ENCODE data around the gene SEC16A. TPM values are rescaled to one million over a fixed set of nuclear protein-coding genes. Genes with fewer than 3 reads are reported as not detected.

Gene SEC16A
- total RNA-seq, 1 experiment from 2014 or later, result 85.8 TPM

DNA sequence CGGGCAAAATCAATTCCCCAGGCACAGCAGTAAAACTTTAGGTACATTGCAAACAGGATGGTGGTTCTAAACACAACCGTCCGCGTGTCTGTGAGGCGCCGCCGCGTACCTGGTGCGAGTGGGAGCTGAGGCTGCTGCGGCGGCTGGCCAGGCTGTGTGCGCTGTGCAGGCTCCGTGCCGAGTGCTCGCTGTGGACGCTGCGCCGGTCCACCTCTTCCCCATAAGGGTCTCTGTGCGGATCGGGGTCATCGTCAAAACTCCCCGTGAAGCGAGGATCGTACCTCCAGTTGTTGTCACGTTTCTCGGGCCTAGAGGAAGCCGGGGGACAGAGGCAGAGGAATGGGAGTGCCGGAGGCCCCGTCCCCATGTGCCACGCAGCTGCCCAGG is 16.7 kb downstream of the SEC16A start:
- DNase-seq (ENCODE audit: unreplicated experiment), result no peak
- no TSS peak for BruUV-seq (replicated peaks)
- H3K36me3 Mint-ChIP-seq (ENCODE audit: insufficient read depth, unreplicated experiment), result peaks cover 96% of the 10 kb centered on the region
- no peak overlapping the region for H3K4me3 Mint-ChIP-seq (ENCODE audit: unreplicated experiment)
- no peaks in the 10 kb centered on the region for H3K4me1 Mint-ChIP-seq (ENCODE audit: insufficient read depth, unreplicated experiment)
- H3K27me3 Mint-ChIP-seq (ENCODE audit: insufficient read depth, unreplicated experiment), result no peaks in the 10 kb centered on the region
- TF ChIP-seq, protein P1, sequence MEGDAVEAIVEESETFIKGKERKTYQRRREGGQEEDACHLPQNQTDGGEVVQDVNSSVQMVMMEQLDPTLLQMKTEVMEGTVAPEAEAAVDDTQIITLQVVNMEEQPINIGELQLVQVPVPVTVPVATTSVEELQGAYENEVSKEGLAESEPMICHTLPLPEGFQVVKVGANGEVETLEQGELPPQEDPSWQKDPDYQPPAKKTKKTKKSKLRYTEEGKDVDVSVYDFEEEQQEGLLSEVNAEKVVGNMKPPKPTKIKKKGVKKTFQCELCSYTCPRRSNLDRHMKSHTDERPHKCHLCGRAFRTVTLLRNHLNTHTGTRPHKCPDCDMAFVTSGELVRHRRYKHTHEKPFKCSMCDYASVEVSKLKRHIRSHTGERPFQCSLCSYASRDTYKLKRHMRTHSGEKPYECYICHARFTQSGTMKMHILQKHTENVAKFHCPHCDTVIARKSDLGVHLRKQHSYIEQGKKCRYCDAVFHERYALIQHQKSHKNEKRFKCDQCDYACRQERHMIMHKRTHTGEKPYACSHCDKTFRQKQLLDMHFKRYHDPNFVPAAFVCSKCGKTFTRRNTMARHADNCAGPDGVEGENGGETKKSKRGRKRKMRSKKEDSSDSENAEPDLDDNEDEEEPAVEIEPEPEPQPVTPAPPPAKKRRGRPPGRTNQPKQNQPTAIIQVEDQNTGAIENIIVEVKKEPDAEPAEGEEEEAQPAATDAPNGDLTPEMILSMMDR (IDR thresholded peaks at IDR 0.05; ENCODE audit: unreplicated experiment), result no peak
- CTCF ChIA-PET, result no interaction called here
- no peaks in the 10 kb centered on the region for H3K9me3 Mint-ChIP-seq (ENCODE audit: unreplicated experiment)
- H3K27ac Mint-ChIP-seq (ENCODE audit: low read depth, unreplicated experiment), result no peak overlapping the region
- POLR2A ChIA-PET, result no interaction called here
- intact Hi-C loops (cut with micrococcal nuclease), result no loop called here

DNA sequence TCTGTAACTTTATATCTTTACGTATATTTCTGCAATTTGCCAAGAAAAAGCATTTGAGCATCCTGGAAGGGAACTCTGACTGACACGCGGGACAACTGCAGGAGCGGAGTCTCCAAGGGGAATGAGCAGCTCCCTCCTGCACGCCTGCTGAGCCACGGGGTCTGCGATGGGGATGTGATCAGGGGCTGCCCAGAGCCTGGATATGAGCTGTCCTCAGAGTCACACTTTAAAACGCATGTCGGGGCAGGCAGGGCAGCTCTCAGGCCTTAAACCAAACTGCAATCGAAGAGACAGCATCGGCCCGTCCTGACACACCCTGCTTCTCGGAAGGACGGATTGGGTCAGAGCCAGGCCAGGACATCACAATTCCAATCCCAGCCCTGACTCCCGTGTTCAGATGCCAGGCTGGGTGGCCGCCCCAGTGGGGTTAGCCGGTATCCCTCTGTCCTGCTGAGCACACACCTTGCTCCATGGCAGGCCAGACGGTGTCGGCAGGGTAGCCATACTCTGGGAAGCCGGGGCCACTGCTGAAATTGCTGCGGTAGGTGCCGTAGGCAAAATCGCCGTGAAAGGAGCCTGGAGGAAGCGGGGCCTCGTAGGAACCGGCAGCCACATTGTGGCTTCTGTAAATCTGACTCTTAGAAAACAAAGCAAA is 17.2 kb downstream of the SEC16A start:
- Mint-ChIP-seq H3K4me3 (ENCODE audit: unreplicated experiment) (no peak overlapping the region), H3K4me1 (ENCODE audit: insufficient read depth, unreplicated experiment) (no peaks in the 10 kb centered on the region), H3K27me3 (ENCODE audit: insufficient read depth, unreplicated experiment) (no peaks in the 10 kb centered on the region), H3K36me3 (ENCODE audit: insufficient read depth, unreplicated experiment) (peaks cover 96% of the 10 kb centered on the region), H3K27ac (ENCODE audit: low read depth, unreplicated experiment) (no peak overlapping the region), H3K9me3 (ENCODE audit: unreplicated experiment) (no peaks in the 10 kb centered on the region)
- DNase-seq (ENCODE audit: unreplicated experiment), result no peak
- POLR2A ChIA-PET, result no interaction called here
- BruUV-seq (replicated peaks), result no TSS peak
- CTCF ChIA-PET, result interaction anchor here (1.3 kb wide), 1 partner anchor 25 kb away, joined by 5 read pairs; no protein-coding TSS in a partner anchor
- TF ChIP-seq, protein P1 (IDR thresholded peaks at IDR 0.05; ENCODE audit: unreplicated experiment), result no peak
- intact Hi-C loops (cut with micrococcal nuclease), result no loop called here

DNA sequence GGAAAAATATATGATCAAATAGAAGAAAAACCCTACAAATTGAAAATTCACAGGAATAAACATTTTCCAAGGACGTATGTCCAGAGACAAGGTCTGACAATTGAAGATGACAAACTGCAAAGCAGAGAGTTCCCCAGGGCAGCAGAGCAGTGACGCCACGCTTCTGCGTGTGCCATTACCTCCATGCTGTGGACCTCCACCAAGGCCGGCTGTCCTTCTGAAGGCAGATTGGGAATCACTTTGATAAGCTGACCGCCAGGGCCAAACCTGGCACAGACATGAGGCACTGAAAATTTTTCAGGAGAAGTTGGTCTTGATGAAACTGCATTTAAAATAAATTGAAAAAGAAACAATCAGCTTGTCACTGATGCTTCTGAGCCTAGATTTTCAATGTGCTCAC is 18.6 kb downstream of the SEC16A start:
- Mint-ChIP-seq H3K27ac (ENCODE audit: low read depth, unreplicated experiment) (no peak overlapping the region), H3K36me3 (ENCODE audit: insufficient read depth, unreplicated experiment) (peaks cover 96% of the 10 kb centered on the region), H3K27me3 (ENCODE audit: insufficient read depth, unreplicated experiment) (no peaks in the 10 kb centered on the region), H3K9me3 (ENCODE audit: unreplicated experiment) (no peaks in the 10 kb centered on the region), H3K4me1 (ENCODE audit: insufficient read depth, unreplicated experiment) (no peaks in the 10 kb centered on the region), H3K4me3 (ENCODE audit: unreplicated experiment) (no peak overlapping the region)
- BruUV-seq (replicated peaks), result no TSS peak
- ChIA-PET POLR2A (no interaction called here), CTCF (interaction anchor here (0.6 to 1.3 kb wide), 2 partner anchors 24 to 140 kb away, joined by 3 to 5 read pairs; no protein-coding TSS in a partner anchor)
- DNase-seq (ENCODE audit: unreplicated experiment), result no peak
- intact Hi-C loops (cut with micrococcal nuclease), result no loop called here
- TF ChIP-seq, protein P1 (IDR thresholded peaks at IDR 0.05; ENCODE audit: unreplicated experiment), result no peak

DNA sequence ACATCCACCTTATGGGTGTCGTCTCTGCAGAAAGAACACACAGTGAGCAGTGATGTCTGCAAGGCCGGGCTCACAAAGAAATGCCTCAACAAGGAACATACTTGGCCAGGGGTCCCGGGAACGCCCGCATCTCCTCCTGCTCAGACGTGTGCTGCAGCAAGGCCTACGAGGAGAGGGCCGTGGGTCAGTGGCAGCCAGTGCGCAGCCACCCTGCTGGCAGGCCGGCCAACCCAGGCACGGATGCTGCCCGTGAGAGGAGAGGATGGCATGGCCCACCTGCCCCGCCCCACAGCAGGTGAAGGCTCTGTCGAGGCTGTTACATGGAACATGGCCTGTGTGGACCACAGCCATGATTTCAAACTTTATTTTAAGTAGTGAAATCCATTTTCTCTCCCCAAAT is 19.3 kb downstream of the SEC16A start:
- H3K36me3 Mint-ChIP-seq (ENCODE audit: insufficient read depth, unreplicated experiment), result peaks cover 97% of the 10 kb centered on the region
- H3K9me3 Mint-ChIP-seq (ENCODE audit: unreplicated experiment), result no peaks in the 10 kb centered on the region
- H3K4me3 Mint-ChIP-seq (ENCODE audit: unreplicated experiment), result no peak overlapping the region
- TF ChIP-seq, protein P1 (IDR thresholded peaks at IDR 0.05; ENCODE audit: unreplicated experiment), result no peak
- ChIA-PET POLR2A (no interaction called here), CTCF (interaction anchor here (0.6 kb wide), 1 partner anchor 139 kb away, joined by 3 read pairs; no protein-coding TSS in a partner anchor)
- no peaks in the 10 kb centered on the region for H3K27me3 Mint-ChIP-seq (ENCODE audit: insufficient read depth, unreplicated experiment)
- H3K4me1 Mint-ChIP-seq (ENCODE audit: insufficient read depth, unreplicated experiment), result no peaks in the 10 kb centered on the region
- intact Hi-C loops (cut with micrococcal nuclease), result no loop called here
- DNase-seq (ENCODE audit: unreplicated experiment), result no peak
- no TSS peak for BruUV-seq (replicated peaks)
- no peak overlapping the region for H3K27ac Mint-ChIP-seq (ENCODE audit: low read depth, unreplicated experiment)
